Measurements from ENCODE around the gene CNTN4. TPM values are rescaled to one million over a fixed set of nuclear protein-coding genes. Genes with fewer than 3 reads are reported as not detected.

The CNTN4 gene
- total RNA-seq, 1 experiment from 2014 or later: 2.9 TPM

GRCh38 chr3:2976212-2976611, 877.5 kb downstream of the CNTN4 start:
- no peak for TF ChIP-seq CTCF (IDR thresholded peaks at IDR 0.05; ENCODE audit: unreplicated experiment)
- Mint-ChIP-seq H3K9me3 (ENCODE audit: low read depth, unreplicated experiment) (no peaks in the 10 kb centered on the region), H3K4me1 (ENCODE audit: low read depth, unreplicated experiment) (no peaks in the 10 kb centered on the region), H3K36me3 (ENCODE audit: insufficient read depth, unreplicated experiment) (no peaks in the 10 kb centered on the region), H3K4me3 (ENCODE audit: low read depth, unreplicated experiment) (no peak overlapping the region), H3K27ac (ENCODE audit: unreplicated experiment) (no peak overlapping the region), H3K27me3 (ENCODE audit: unreplicated experiment) (no peaks in the 10 kb centered on the region)
- no TSS peak for BruUV-seq (replicated peaks)
- intact Hi-C loops (cut with micrococcal nuclease; ENCODE audit: unreplicated experiment): no loop called here
- CTCF ChIA-PET: no interaction called here
- DNase-seq: no peak

- no TSS peak for BruUV-seq (replicated peaks)
- Mint-ChIP-seq H3K4me1 (ENCODE audit: low read depth, unreplicated experiment) (no peaks in the 10 kb centered on the region), H3K27ac (ENCODE audit: unreplicated experiment) (no peak overlapping the region), H3K36me3 (ENCODE audit: insufficient read depth, unreplicated experiment) (no peaks in the 10 kb centered on the region), H3K4me3 (ENCODE audit: low read depth, unreplicated experiment) (no peak overlapping the region), H3K27me3 (ENCODE audit: unreplicated experiment) (no peaks in the 10 kb centered on the region), H3K9me3 (ENCODE audit: low read depth, unreplicated experiment) (no peaks in the 10 kb centered on the region)
- DNase-seq: no peak
- CTCF ChIA-PET: no interaction called here
- intact Hi-C loops (cut with micrococcal nuclease; ENCODE audit: unreplicated experiment): no loop called here
- TF ChIP-seq CTCF (IDR thresholded peaks at IDR 0.05; ENCODE audit: unreplicated experiment): no peak
Measured at GRCh38 chr3:2976796-2977195, 878.1 kb downstream of the CNTN4 start.

GRCh38 chr3:2978977-2979732, 880.5 kb downstream of the CNTN4 start:
- H3K27ac Mint-ChIP-seq (ENCODE audit: unreplicated experiment): no peak overlapping the region
- CTCF ChIA-PET: interaction anchor here (0.6 kb wide), 1 partner anchor 23 kb away, joined by 3 read pairs; no protein-coding TSS in a partner anchor
- H3K9me3 Mint-ChIP-seq (ENCODE audit: low read depth, unreplicated experiment): no peaks in the 10 kb centered on the region
- DNase-seq: no peak
- BruUV-seq (replicated peaks): no TSS peak
- H3K4me1 Mint-ChIP-seq (ENCODE audit: low read depth, unreplicated experiment): no peaks in the 10 kb centered on the region
- intact Hi-C loops (cut with micrococcal nuclease; ENCODE audit: unreplicated experiment): no loop called here
- no peaks in the 10 kb centered on the region for H3K36me3 Mint-ChIP-seq (ENCODE audit: insufficient read depth, unreplicated experiment)
- H3K4me3 Mint-ChIP-seq (ENCODE audit: low read depth, unreplicated experiment): no peak overlapping the region
- TF ChIP-seq CTCF (IDR thresholded peaks at IDR 0.05; ENCODE audit: unreplicated experiment): no peak
- no peaks in the 10 kb centered on the region for H3K27me3 Mint-ChIP-seq (ENCODE audit: unreplicated experiment)

GRCh38 chr3:2984005-2984830, 885.6 kb downstream of the CNTN4 start:
- H3K36me3 Mint-ChIP-seq (ENCODE audit: insufficient read depth, unreplicated experiment): no peaks in the 10 kb centered on the region
- CTCF ChIA-PET: no interaction called here
- no TSS peak for BruUV-seq (replicated peaks)
- no peak for DNase-seq
- no peaks in the 10 kb centered on the region for H3K4me1 Mint-ChIP-seq (ENCODE audit: low read depth, unreplicated experiment)
- H3K4me3 Mint-ChIP-seq (ENCODE audit: low read depth, unreplicated experiment): no peak overlapping the region
- no peak for TF ChIP-seq CTCF (IDR thresholded peaks at IDR 0.05; ENCODE audit: unreplicated experiment)
- no peaks in the 10 kb centered on the region for H3K27me3 Mint-ChIP-seq (ENCODE audit: unreplicated experiment)
- intact Hi-C loops (cut with micrococcal nuclease; ENCODE audit: unreplicated experiment): no loop called here
- no peak overlapping the region for H3K27ac Mint-ChIP-seq (ENCODE audit: unreplicated experiment)
- H3K9me3 Mint-ChIP-seq (ENCODE audit: low read depth, unreplicated experiment): peaks cover 3% of the 10 kb centered on the region
